ENCODE data around the gene TSLP. TPM values are rescaled to one million over a fixed set of nuclear protein-coding genes. Genes with fewer than 3 reads are reported as not detected.
A peak's percentile ranks its signal among the peaks of the same experiment; 100 is the strongest.

TSLP gene
- total RNA-seq, 1 donor from 2014 or later, result not detected

DNA sequence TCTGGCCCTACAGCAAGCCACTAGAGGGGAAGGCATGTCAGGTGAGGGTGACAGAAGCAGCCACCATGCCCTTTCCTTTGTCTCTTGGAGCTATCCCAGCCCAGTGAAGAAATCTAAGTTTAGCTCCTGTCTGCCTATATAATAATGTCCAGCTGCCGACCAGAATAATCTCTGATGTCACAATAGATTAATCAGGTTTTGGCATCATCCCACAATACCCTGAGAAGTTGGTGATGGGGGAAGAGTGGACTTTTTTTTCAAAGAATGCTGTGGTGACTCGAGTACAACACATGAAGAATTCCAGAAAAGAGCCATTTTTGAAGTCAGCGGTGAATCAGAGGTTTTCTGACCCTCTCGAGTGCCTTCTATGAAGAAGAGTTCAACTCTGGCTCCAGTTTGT lies 1.7 kb upstream of the TSLP start:
- ATAC-seq (ENCODE audit: low read depth) (no peak), DNase-seq (no peak)
- POLR2A ChIA-PET, result no interaction called here
- no peak overlapping the region for H3K4me3 Mint-ChIP-seq
- no peaks in the 10 kb centered on the region for H3K9me3 Mint-ChIP-seq
- H3K27ac Mint-ChIP-seq, result no peak overlapping the region
- peaks cover 74% of the 10 kb centered on the region for H3K27me3 Mint-ChIP-seq
- TF ChIP-seq, protein P1, sequence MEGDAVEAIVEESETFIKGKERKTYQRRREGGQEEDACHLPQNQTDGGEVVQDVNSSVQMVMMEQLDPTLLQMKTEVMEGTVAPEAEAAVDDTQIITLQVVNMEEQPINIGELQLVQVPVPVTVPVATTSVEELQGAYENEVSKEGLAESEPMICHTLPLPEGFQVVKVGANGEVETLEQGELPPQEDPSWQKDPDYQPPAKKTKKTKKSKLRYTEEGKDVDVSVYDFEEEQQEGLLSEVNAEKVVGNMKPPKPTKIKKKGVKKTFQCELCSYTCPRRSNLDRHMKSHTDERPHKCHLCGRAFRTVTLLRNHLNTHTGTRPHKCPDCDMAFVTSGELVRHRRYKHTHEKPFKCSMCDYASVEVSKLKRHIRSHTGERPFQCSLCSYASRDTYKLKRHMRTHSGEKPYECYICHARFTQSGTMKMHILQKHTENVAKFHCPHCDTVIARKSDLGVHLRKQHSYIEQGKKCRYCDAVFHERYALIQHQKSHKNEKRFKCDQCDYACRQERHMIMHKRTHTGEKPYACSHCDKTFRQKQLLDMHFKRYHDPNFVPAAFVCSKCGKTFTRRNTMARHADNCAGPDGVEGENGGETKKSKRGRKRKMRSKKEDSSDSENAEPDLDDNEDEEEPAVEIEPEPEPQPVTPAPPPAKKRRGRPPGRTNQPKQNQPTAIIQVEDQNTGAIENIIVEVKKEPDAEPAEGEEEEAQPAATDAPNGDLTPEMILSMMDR (IDR thresholded peaks at IDR 0.05), result no peak
- CTCF ChIA-PET, result no interaction called here
- H3K36me3 Mint-ChIP-seq (ENCODE audit: low read depth), result no peaks in the 10 kb centered on the region
- intact Hi-C loops (cut with micrococcal nuclease), result no loop called here
- peaks cover 24% of the 10 kb centered on the region for H3K4me1 Mint-ChIP-seq

DNA sequence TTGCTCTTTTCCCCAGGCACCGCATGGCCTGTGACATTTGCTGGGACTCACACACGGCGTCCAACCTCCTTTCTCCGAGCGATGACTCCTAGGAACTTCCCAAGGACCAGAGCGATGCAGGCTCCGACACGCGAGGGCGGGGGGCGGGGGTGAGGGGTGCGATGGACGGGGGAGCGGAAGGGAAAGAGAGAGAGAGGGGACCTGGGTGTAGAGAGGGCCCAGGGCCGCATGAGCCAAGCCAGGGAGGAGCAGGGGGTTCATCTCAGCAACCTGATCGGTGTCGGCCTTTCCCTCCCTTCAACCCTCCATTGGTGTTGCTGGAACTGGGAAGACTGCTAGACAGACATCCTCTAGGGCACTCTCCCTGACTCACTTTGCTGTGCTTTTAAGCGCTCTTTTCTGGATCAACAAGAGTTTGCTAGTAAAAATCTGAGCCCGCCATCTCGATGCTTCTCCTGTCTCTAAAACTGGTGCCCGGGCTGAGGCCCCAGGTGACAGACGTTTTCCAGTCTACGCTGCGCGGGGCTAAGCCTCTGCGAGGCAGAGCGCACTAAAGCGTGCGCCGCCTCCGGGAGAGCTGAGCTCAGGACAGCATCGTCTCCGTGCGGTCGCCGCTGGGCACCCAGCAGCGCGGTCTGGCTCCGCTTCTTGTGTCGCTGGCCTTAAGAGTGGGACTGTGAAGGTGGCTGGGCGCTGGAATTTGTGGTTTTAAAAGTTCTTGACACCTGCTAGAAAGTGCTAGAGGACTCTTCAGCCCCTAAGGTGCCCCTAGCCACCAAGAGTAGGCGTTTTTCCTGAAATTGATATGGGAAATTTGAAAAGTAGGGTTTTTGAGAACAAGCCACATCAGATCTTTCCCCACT lies 1.0 kb upstream of the TSLP start:
- H3K4me1 Mint-ChIP-seq, result peaks cover 24% of the 10 kb centered on the region
- intact Hi-C loops (cut with micrococcal nuclease), result no loop called here
- no peak overlapping the region for H3K27ac Mint-ChIP-seq
- no peaks in the 10 kb centered on the region for H3K9me3 Mint-ChIP-seq
- CTCF ChIA-PET, result no interaction called here
- TF ChIP-seq, protein P1 (IDR thresholded peaks at IDR 0.05), result no peak
- H3K36me3 Mint-ChIP-seq (ENCODE audit: low read depth), result no peaks in the 10 kb centered on the region
- DNase-seq (no peak), ATAC-seq (ENCODE audit: low read depth) (peak; percentile 14)
- POLR2A ChIA-PET, result no interaction called here
- H3K27me3 Mint-ChIP-seq, result peaks cover 79% of the 10 kb centered on the region
- no peak overlapping the region for H3K4me3 Mint-ChIP-seq

DNA sequence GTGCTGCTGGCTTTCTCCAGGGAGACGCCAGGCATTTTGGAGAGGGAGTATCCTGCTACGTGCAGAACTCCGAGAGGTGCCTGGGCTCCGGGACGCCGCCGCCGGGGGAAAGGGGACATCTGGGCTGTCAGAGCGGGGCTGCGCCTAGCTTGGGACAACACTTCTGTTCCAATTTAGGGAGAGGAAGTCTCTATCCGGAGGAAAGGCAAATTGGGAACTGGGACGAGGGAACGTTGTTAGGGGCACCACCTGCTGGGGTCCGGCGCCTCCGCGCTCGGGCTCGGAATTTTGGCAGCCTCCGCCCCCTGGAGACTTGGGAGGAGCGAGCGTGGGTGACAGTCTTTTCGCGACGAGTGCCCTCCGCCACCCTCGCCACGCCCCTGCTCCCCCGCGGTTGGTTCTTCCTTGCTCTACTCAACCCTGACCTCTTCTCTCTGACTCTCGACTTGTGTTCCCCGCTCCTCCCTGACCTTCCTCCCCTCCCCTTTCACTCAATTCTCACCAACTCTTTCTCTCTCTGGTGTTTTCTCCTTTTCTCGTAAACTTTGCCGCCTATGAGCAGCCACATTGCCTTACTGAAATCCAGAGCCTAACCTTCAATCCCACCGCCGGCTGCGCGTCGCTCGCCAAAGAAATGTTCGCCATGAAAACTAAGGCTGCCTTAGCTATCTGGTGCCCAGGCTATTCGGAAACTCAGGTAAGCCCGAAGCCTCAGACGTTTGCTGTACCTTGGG lies 1.6 kb downstream of the TSLP start:
- intact Hi-C loops (cut with micrococcal nuclease), result no loop called here
- no peaks in the 10 kb centered on the region for H3K9me3 Mint-ChIP-seq
- no peak for DNase-seq
- H3K4me3 Mint-ChIP-seq, result peak overlapping the region; percentile 80
- TF ChIP-seq, protein P1 (IDR thresholded peaks at IDR 0.05), result no peak
- CTCF ChIA-PET, result no interaction called here
- ATAC-seq (ENCODE audit: low read depth), result peak; percentile 76
- H3K36me3 Mint-ChIP-seq (ENCODE audit: low read depth), result no peaks in the 10 kb centered on the region
- peaks cover 71% of the 10 kb centered on the region for H3K27me3 Mint-ChIP-seq
- POLR2A ChIA-PET, result no interaction called here
- H3K4me1 Mint-ChIP-seq, result peaks cover 24% of the 10 kb centered on the region
- H3K27ac Mint-ChIP-seq, result no peak overlapping the region

DNA sequence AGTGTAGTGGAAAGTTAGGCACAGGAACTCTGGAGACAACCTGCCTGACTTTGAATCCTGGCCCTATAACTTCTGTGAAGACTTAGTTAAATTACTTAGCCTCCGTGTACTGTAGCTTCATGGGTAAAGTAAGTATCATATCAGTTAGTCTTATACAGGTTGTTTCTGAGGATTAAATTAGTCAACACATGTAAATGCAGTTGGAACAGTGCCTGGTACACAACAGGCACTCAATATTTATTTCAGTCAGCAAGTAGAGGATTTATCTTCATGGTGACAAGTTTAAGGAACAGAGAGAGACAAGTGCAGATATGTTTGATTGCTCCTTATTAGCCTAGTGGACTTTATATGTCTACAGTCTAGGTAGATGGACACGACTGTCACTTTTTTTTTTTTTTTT lies 2.7 kb downstream of the TSLP start:
- CTCF ChIA-PET, result no interaction called here
- POLR2A ChIA-PET, result no interaction called here
- TF ChIP-seq, protein P1 (IDR thresholded peaks at IDR 0.05), result no peak
- Mint-ChIP-seq H3K4me3 (peak overlapping the region; percentile 21), H3K27me3 (peaks cover 71% of the 10 kb centered on the region), H3K4me1 (peaks cover 24% of the 10 kb centered on the region), H3K27ac (no peak overlapping the region), H3K36me3 (ENCODE audit: low read depth) (no peaks in the 10 kb centered on the region), H3K9me3 (no peaks in the 10 kb centered on the region)
- intact Hi-C loops (cut with micrococcal nuclease), result no loop called here
- no peak for DNase-seq
- ATAC-seq (ENCODE audit: low read depth), result no peak

DNA sequence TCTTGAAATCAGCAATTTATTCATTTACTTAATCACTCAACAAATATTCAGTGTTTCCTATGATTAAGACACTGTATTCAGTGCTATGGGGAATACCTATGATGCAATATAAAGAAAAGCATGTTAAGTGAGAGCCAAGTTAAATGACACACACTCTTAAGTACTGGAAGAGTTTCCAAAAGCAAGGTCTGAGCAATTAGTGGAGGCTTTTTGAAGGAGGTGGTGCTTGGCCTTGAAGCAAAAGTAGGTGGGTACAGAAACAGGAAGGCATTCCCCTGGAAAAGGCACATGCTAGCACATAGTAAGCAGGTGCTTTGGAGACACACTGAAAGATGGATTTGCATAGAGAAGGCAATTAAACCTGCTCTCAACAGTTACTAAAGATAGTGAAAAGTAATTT lies 4.0 kb downstream of the TSLP start:
- Mint-ChIP-seq H3K27ac (no peak overlapping the region), H3K4me1 (peaks cover 22% of the 10 kb centered on the region), H3K9me3 (no peaks in the 10 kb centered on the region), H3K4me3 (no peak overlapping the region), H3K36me3 (ENCODE audit: low read depth) (no peaks in the 10 kb centered on the region), H3K27me3 (peaks cover 61% of the 10 kb centered on the region)
- intact Hi-C loops (cut with micrococcal nuclease), result no loop called here
- ATAC-seq (ENCODE audit: low read depth), result no peak
- CTCF ChIA-PET, result no interaction called here
- POLR2A ChIA-PET, result no interaction called here
- DNase-seq, result no peak
- TF ChIP-seq, protein P1 (IDR thresholded peaks at IDR 0.05), result no peak

All from activated B cell treated with CpG ODN at 0.5 μM for 24 hours (primary cell).